Measurements from ENCODE around the gene SCYL3. TPM values are rescaled to one million over a fixed set of nuclear protein-coding genes. Genes with fewer than 3 reads are reported as not detected.

SCYL3 gene
- total RNA-seq, 1 donor from 2014 or later = 9.9 TPM

DNA sequence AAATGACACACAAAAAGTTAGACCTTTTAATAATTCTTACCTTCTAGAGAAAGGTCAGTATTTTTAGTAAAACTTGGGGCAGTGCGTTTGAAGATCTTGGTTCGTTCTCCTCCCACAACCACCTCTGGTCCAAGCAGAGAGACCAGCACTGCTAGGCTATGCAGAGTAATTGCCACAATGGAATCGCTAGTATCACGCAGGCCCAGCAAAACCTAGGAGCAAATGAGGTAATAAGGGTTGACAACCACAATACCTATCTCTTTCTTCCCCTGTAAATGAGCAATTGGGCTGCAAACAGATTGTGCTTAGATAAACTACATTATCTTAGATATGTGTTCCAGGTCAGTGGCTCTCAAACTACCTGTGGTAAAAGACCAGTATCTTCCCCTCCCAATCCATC lies 34.7 kb downstream of the SCYL3 start:
- TF ChIP-seq, protein P1, sequence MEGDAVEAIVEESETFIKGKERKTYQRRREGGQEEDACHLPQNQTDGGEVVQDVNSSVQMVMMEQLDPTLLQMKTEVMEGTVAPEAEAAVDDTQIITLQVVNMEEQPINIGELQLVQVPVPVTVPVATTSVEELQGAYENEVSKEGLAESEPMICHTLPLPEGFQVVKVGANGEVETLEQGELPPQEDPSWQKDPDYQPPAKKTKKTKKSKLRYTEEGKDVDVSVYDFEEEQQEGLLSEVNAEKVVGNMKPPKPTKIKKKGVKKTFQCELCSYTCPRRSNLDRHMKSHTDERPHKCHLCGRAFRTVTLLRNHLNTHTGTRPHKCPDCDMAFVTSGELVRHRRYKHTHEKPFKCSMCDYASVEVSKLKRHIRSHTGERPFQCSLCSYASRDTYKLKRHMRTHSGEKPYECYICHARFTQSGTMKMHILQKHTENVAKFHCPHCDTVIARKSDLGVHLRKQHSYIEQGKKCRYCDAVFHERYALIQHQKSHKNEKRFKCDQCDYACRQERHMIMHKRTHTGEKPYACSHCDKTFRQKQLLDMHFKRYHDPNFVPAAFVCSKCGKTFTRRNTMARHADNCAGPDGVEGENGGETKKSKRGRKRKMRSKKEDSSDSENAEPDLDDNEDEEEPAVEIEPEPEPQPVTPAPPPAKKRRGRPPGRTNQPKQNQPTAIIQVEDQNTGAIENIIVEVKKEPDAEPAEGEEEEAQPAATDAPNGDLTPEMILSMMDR (IDR thresholded peaks at IDR 0.05) = no peak
- intact Hi-C loops (cut with DNase I) = no loop called here
- H3K4me3 ChIP-seq = no peak overlapping the region
- no peak overlapping the region for H3K27ac ChIP-seq
- DNase-seq = no peak
- no peaks in the 10 kb centered on the region for H3K9me3 ChIP-seq
- ATAC-seq = no peak
- peaks cover 99% of the 10 kb centered on the region for H3K36me3 ChIP-seq
- no peaks in the 10 kb centered on the region for H3K4me1 ChIP-seq
- no peaks in the 10 kb centered on the region for H3K27me3 ChIP-seq (ENCODE audit: low read depth)

DNA sequence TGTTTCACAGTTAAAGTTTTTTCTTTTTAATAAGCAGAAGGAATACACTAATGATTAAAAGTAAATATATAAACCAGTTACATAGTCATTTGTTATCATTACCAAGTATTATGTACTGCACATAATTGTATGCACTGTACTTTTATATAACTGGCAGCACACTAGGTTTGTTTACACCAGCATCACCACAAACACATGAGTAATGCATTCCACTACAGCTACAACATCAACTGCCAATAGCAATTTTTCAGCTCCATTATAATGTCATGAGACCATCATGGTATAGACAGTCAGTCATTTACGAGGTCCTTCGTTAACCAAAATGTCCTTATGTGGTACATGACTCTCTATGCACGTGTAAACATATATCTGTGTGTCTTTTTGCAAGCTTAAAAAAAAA lies 35.2 kb downstream of the SCYL3 start:
- no peaks in the 10 kb centered on the region for H3K27me3 ChIP-seq (ENCODE audit: low read depth)
- H3K9me3 ChIP-seq = no peaks in the 10 kb centered on the region
- ATAC-seq (no peak), DNase-seq (no peak)
- H3K4me3 ChIP-seq = no peak overlapping the region
- TF ChIP-seq, protein P1 (IDR thresholded peaks at IDR 0.05) = no peak
- no peaks in the 10 kb centered on the region for H3K4me1 ChIP-seq
- no peak overlapping the region for H3K27ac ChIP-seq
- intact Hi-C loops (cut with DNase I) = no loop called here
- peaks cover 99% of the 10 kb centered on the region for H3K36me3 ChIP-seq

DNA sequence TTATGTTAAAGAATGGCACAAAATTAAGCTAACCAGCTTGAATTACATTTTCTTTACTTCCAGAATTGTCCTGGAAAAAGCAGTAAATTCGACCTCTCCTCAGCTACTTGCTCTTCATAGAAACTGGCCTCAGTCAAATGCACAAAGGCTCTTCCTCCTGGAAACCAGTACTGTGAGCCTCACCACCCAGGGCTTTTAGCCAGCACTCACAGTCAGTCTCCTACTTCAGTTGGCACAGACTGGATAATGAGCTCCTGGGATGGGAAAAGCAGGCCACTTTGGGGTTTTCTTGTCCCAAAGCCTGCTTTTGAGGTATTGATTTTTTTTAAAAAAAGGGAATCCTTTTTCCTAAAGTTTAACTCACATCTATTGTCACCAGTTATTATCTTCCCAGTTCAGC lies 40.4 kb downstream of the SCYL3 start:
- DNase-seq (no peak), ATAC-seq (no peak)
- TF ChIP-seq, protein P1 (IDR thresholded peaks at IDR 0.05) = no peak
- Histone ChIP-seq H3K27ac (no peak overlapping the region), H3K9me3 (no peaks in the 10 kb centered on the region), H3K4me1 (no peaks in the 10 kb centered on the region), H3K27me3 (ENCODE audit: low read depth) (no peaks in the 10 kb centered on the region), H3K36me3 (peaks cover 94% of the 10 kb centered on the region), H3K4me3 (no peak overlapping the region)
- intact Hi-C loops (cut with DNase I) = no loop called here

DNA sequence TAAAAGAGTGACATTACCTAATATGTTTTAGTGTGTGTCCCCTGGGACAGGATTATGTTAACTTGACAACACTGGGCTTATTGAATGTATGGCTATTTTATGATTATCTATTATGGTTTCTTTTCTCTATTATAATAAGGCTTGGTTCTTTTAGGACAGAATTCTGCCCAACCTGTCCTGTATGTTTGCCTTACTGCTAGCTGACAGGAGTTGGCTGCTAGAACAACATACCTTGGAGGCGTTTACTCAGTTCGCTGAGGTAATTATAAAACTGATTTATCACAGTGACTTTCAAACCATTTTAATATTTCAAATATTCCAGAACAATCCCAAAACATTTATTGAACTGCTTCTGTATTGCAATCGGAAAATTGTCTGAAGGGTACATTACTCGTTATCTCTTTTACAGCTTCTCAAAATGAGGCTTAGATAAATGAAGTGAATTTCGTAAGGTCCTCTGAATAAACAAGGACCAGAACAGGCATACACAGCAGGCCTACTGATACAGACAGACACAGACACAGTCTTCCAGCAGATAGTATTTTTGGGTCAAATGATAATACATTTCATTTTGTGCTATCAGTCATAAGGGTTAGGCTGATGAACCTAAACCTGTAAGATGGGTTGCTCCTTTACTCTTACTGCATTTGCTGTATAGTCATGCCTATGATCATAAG lies 44.2 kb downstream of the SCYL3 start:
- no peak overlapping the region for H3K27ac ChIP-seq
- DNase-seq = no peak
- H3K4me1 ChIP-seq = no peaks in the 10 kb centered on the region
- TF ChIP-seq, protein P1 (IDR thresholded peaks at IDR 0.05) = no peak
- no peaks in the 10 kb centered on the region for H3K9me3 ChIP-seq
- ATAC-seq = no peak
- H3K4me3 ChIP-seq = no peak overlapping the region
- intact Hi-C loops (cut with DNase I) = no loop called here
- no peaks in the 10 kb centered on the region for H3K27me3 ChIP-seq (ENCODE audit: low read depth)
- H3K36me3 ChIP-seq = peaks cover 83% of the 10 kb centered on the region

DNA sequence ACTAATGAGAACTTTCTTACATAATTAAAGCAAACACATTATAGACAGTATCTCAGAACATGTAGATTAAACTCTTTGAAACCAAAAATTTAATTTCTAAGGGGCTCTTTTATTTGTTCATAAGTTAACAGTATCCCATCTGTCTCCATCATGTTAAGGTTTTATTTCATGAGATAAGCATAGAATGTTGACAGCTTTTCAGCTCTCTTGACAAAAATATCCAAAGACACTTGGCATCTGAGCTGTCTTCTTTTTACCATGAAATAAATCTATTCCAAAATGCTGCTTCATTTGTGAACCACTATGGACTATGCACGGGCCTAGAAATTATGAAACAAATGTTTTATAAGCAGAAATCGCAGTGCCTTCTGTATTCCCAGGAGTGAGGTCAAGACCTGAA lies 45.2 kb downstream of the SCYL3 start:
- H3K9me3 ChIP-seq = no peaks in the 10 kb centered on the region
- H3K4me1 ChIP-seq = no peaks in the 10 kb centered on the region
- TF ChIP-seq, protein P1 (IDR thresholded peaks at IDR 0.05) = no peak
- ATAC-seq (no peak), DNase-seq (no peak)
- H3K27me3 ChIP-seq (ENCODE audit: low read depth) = no peaks in the 10 kb centered on the region
- H3K4me3 ChIP-seq = no peak overlapping the region
- intact Hi-C loops (cut with DNase I) = no loop called here
- no peak overlapping the region for H3K27ac ChIP-seq
- peaks cover 72% of the 10 kb centered on the region for H3K36me3 ChIP-seq

Measured in lower lobe of right lung (tissue), 2 donors.